ENCODE measurements around the gene CRB1.

GRCh38 chr1:197399755-197400521 lies 131.9 kb downstream of the CRB1 start:
- no peak for TF ChIP-seq SIN3A (IDR thresholded peaks at IDR 0.05; ENCODE audit: borderline replicate concordance, insufficient read depth, low read depth, low read length)
- TF ChIP-seq, protein P1, sequence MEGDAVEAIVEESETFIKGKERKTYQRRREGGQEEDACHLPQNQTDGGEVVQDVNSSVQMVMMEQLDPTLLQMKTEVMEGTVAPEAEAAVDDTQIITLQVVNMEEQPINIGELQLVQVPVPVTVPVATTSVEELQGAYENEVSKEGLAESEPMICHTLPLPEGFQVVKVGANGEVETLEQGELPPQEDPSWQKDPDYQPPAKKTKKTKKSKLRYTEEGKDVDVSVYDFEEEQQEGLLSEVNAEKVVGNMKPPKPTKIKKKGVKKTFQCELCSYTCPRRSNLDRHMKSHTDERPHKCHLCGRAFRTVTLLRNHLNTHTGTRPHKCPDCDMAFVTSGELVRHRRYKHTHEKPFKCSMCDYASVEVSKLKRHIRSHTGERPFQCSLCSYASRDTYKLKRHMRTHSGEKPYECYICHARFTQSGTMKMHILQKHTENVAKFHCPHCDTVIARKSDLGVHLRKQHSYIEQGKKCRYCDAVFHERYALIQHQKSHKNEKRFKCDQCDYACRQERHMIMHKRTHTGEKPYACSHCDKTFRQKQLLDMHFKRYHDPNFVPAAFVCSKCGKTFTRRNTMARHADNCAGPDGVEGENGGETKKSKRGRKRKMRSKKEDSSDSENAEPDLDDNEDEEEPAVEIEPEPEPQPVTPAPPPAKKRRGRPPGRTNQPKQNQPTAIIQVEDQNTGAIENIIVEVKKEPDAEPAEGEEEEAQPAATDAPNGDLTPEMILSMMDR (IDR thresholded peaks at IDR 0.05) = peak; percentile 82
- TF ChIP-seq POLR2AphosphoS5 (IDR thresholded peaks at IDR 0.05; ENCODE audit: low read depth, low read length) = no peak

Data from Panc1 (cell line).